Activated naive CD8-positive, alpha-beta T cell treated with anti-CD3 and anti-CD28 coated beads, Interleukin-2, amount 50 U/mL, for 24 hours (primary cell): ENCODE data around the gene PYY.
"Not testable (repeated sequence)": the region's sequence is repeated elsewhere in the genome, so short reads cannot be mapped to it uniquely, and the experiment has no call there.

Experiments used
- ATAC-seq: fragments of 150-1000 bp; cut with Tn5 transposase; one replicate; pipeline ENCODE4 v1.10.0; 2021
- DNase-seq: peaks from one replicate; pipeline ENCODE4 v3.0.0; 2021
- H3K27ac Mint-ChIP-seq: one replicate; pipeline ENCODE4 v1.8.0; 2021; ENCODE audit warnings: mild to moderate bottlenecking, mixed read lengths
- H3K27me3 Mint-ChIP-seq: one replicate; pipeline ENCODE4 v1.8.0; 2021; ENCODE audit warnings: mixed read lengths
- H3K36me3 Mint-ChIP-seq: one replicate; pipeline ENCODE4 v1.8.0; 2021; ENCODE audit warnings: low read depth, mixed read lengths
- H3K4me1 Mint-ChIP-seq: one replicate; pipeline ENCODE4 v1.8.0; 2021; ENCODE audit warnings: mixed read lengths
- H3K4me3 Mint-ChIP-seq: one replicate; pipeline ENCODE4 v1.8.0; 2021; ENCODE audit warnings: mild to moderate bottlenecking, moderate library complexity, mixed read lengths
- H3K9me3 Mint-ChIP-seq: one replicate; pipeline ENCODE4 v1.8.0; 2021; ENCODE audit warnings: mixed read lengths

The PYY gene

GRCh38 chr17:43986225-43986981, 32.7 kb upstream of the PYY start:
- Mint-ChIP-seq H3K4me1 (no peaks in the 10 kb centered on the region), H3K4me3 (no peak overlapping the region), H3K9me3 (no peaks in the 10 kb centered on the region), H3K27me3 (peaks cover 56% of the 10 kb centered on the region), H3K27ac (no peak overlapping the region), H3K36me3 (no peaks in the 10 kb centered on the region)
- ATAC-seq, result no peak
- no peak for DNase-seq

GRCh38 chr17:43984521-43984920, 30.8 kb upstream of the PYY start:
- no peaks in the 10 kb centered on the region for H3K36me3 Mint-ChIP-seq
- DNase-seq, result no peak
- peaks cover 62% of the 10 kb centered on the region for H3K27me3 Mint-ChIP-seq
- no peaks in the 10 kb centered on the region for H3K4me1 Mint-ChIP-seq
- H3K27ac Mint-ChIP-seq, result no peak overlapping the region
- no peak overlapping the region for H3K4me3 Mint-ChIP-seq
- H3K9me3 Mint-ChIP-seq, result no peaks in the 10 kb centered on the region
- ATAC-seq, result no peak

- no peak for DNase-seq
- no peak for ATAC-seq
- Mint-ChIP-seq H3K36me3 (no peaks in the 10 kb centered on the region), H3K9me3 (no peaks in the 10 kb centered on the region), H3K4me3 (peak overlapping the region; percentile 21), H3K4me1 (no peaks in the 10 kb centered on the region), H3K27ac (no peak overlapping the region), H3K27me3 (peaks cover 64% of the 10 kb centered on the region)
These were observed 30.0 kb upstream of the PYY start for GRCh38 chr17:43983515-43984411.

GRCh38 chr17:43983196-43983514, 29.4 kb upstream of the PYY start:
- no peak for DNase-seq
- Mint-ChIP-seq H3K27me3 (peaks cover 65% of the 10 kb centered on the region), H3K4me3 (no peak overlapping the region), H3K27ac (no peak overlapping the region), H3K4me1 (no peaks in the 10 kb centered on the region), H3K9me3 (no peaks in the 10 kb centered on the region), H3K36me3 (no peaks in the 10 kb centered on the region)
- no peak for ATAC-seq

DNA sequence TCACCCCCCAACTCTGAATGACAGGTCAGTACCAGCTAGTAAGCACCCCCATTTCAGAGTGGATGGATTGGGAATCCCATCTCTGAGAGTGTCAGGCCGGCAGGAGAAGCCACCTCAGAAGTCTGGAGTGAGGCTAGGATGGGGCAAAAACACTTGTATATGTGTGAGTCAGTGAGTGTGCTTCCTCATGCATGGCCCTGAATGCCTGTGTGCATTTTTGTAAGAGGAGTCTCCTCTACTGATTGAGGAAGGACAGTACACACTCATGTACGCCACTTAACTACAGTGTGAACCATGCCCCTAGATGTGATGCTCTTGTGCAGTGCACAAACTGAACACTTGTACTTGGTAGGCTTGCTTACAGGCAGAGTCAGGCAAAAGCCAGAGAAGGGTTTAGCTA, 28.4 kb upstream of the PYY start:
- no peak for DNase-seq
- H3K9me3 Mint-ChIP-seq, result no peaks in the 10 kb centered on the region
- peaks cover 59% of the 10 kb centered on the region for H3K27me3 Mint-ChIP-seq
- ATAC-seq, result no peak
- H3K4me1 Mint-ChIP-seq, result no peaks in the 10 kb centered on the region
- no peaks in the 10 kb centered on the region for H3K36me3 Mint-ChIP-seq
- H3K27ac Mint-ChIP-seq, result no peak overlapping the region
- no peak overlapping the region for H3K4me3 Mint-ChIP-seq

DNA sequence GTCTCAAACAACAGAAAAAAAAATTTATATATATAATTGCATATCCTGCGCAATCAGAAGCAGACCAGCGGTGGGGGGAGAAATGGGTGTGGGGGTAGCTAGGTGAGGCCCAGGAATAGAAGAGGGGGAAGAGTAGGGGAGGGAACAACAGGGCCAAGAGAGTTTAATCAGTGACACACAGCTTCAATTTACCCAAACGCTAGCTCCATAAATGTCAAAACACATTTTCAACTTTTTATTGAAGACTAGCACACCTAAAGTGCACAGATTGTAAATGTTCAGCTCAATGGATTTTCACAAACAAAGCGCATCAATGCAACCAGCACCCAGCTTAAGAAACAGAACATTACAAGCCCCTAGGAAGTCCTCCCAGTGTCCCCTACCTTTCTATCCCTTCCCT, 25.9 kb upstream of the PYY start:
- no peaks in the 10 kb centered on the region for H3K9me3 Mint-ChIP-seq
- H3K4me3 Mint-ChIP-seq, result no peak overlapping the region
- H3K36me3 Mint-ChIP-seq, result no peaks in the 10 kb centered on the region
- no peaks in the 10 kb centered on the region for H3K4me1 Mint-ChIP-seq
- peaks cover 43% of the 10 kb centered on the region for H3K27me3 Mint-ChIP-seq
- no peak for ATAC-seq
- no peak for DNase-seq
- no peak overlapping the region for H3K27ac Mint-ChIP-seq

- no peaks in the 10 kb centered on the region for H3K4me1 Mint-ChIP-seq
- H3K27ac Mint-ChIP-seq, result no peak overlapping the region
- H3K27me3 Mint-ChIP-seq, result peaks cover 39% of the 10 kb centered on the region
- H3K4me3 Mint-ChIP-seq, result no peak overlapping the region
- no peaks in the 10 kb centered on the region for H3K36me3 Mint-ChIP-seq
- no peaks in the 10 kb centered on the region for H3K9me3 Mint-ChIP-seq
- ATAC-seq (no peak), DNase-seq (no peak)
These were observed 25.3 kb upstream of the PYY start for GRCh38 chr17:43979011-43979410.

- DNase-seq (no peak), ATAC-seq (no peak)
- no peak overlapping the region for H3K27ac Mint-ChIP-seq
- peaks cover 35% of the 10 kb centered on the region for H3K27me3 Mint-ChIP-seq
- no peaks in the 10 kb centered on the region for H3K9me3 Mint-ChIP-seq
- H3K4me1 Mint-ChIP-seq, result no peaks in the 10 kb centered on the region
- H3K4me3 Mint-ChIP-seq, result no peak overlapping the region
- no peaks in the 10 kb centered on the region for H3K36me3 Mint-ChIP-seq
These were observed 24.3 kb upstream of the PYY start for GRCh38 chr17:43978078-43978477.

GRCh38 chr17:43976963-43977837, 23.5 kb upstream of the PYY start:
- Mint-ChIP-seq H3K27ac (no peak overlapping the region), H3K27me3 (peaks cover 26% of the 10 kb centered on the region), H3K36me3 (no peaks in the 10 kb centered on the region), H3K4me1 (no peaks in the 10 kb centered on the region), H3K4me3 (no peak overlapping the region), H3K9me3 (no peaks in the 10 kb centered on the region)
- DNase-seq, result no peak
- ATAC-seq, result no peak

- DNase-seq (no peak), ATAC-seq (no peak)
- peaks cover 15% of the 10 kb centered on the region for H3K27me3 Mint-ChIP-seq
- H3K36me3 Mint-ChIP-seq, result no peaks in the 10 kb centered on the region
- H3K4me3 Mint-ChIP-seq, result no peak overlapping the region
- no peak overlapping the region for H3K27ac Mint-ChIP-seq
- peaks cover 3% of the 10 kb centered on the region for H3K4me1 Mint-ChIP-seq
- no peaks in the 10 kb centered on the region for H3K9me3 Mint-ChIP-seq
These were observed 22.2 kb upstream of the PYY start for GRCh38 chr17:43975898-43976297.

GRCh38 chr17:43974382-43975266, 20.9 kb upstream of the PYY start:
- ATAC-seq (no peak), DNase-seq (no peak)
- H3K9me3 Mint-ChIP-seq, result no peaks in the 10 kb centered on the region
- H3K27me3 Mint-ChIP-seq, result peaks cover 13% of the 10 kb centered on the region
- no peak overlapping the region for H3K27ac Mint-ChIP-seq
- H3K36me3 Mint-ChIP-seq, result no peaks in the 10 kb centered on the region
- H3K4me3 Mint-ChIP-seq, result no peak overlapping the region
- H3K4me1 Mint-ChIP-seq, result peaks cover 3% of the 10 kb centered on the region

GRCh38 chr17:43972444-43973212, 18.9 kb upstream of the PYY start:
- not testable (repeated sequence) for H3K4me3 Mint-ChIP-seq, ATAC-seq, DNase-seq, H3K36me3 Mint-ChIP-seq, H3K9me3 Mint-ChIP-seq, H3K27me3 Mint-ChIP-seq, H3K4me1 Mint-ChIP-seq, H3K27ac Mint-ChIP-seq

- not testable (repeated sequence) for H3K4me3 Mint-ChIP-seq, ATAC-seq, H3K27ac Mint-ChIP-seq, H3K9me3 Mint-ChIP-seq, H3K27me3 Mint-ChIP-seq, H3K36me3 Mint-ChIP-seq, DNase-seq, H3K4me1 Mint-ChIP-seq
These were observed 17.7 kb upstream of the PYY start for GRCh38 chr17:43971436-43971835.
